ENCODE results near the gene CDC25A.

GRCh38 chr3:48194446-48195071, 6.3 kb upstream of the CDC25A start:
- no peak for TF ChIP-seq POLR2AphosphoS5 (IDR thresholded peaks at IDR 0.05; ENCODE audit: borderline replicate concordance, low read depth, low read length)
- TF ChIP-seq EZH2 (IDR thresholded peaks at IDR 0.05): no peak
